WTC11 (cell line): ENCODE measurements around the gene LIMS2. TPM values are rescaled to one million over a fixed set of nuclear protein-coding genes. Genes with fewer than 3 reads are reported as not detected.

Source experiments
- ATAC-seq: fragments of 200-7000 bp; cut with Tn5 transposase; 2 replicates; pipeline ENCODE4 v1.10.0; 2021; ENCODE audit warnings: mild to moderate bottlenecking, moderate library complexity
- CTCF ChIA-PET: fragments of 300-600 bp; sonication (Branson Sonifier 250); formaldehyde crosslinking; loops from one replicate; lab custom pipeline; 2021; ENCODE audit warnings: antibody characterized with exemption; lab: Charles Lee
- POLR2A ChIA-PET: fragments of 350-600 bp; sonication (Branson Sonifier 250); formaldehyde crosslinking; loops from one replicate; lab custom pipeline; 2021; ENCODE audit warnings: antibody characterized with exemption; lab: Charles Lee
- DNase-seq: peaks from one replicate; pipeline ENCODE4 v3.0.0; 2021; ENCODE audit warnings: low spot score
- H3K27ac Mint-ChIP-seq: 2 replicates; pipeline ENCODE4 v1.8.0; 2021; ENCODE audit warnings: mixed read lengths
- H3K27me3 Mint-ChIP-seq: 2 replicates; pipeline ENCODE4 v1.8.0; 2021; ENCODE audit warnings: low read depth, mild to moderate bottlenecking, moderate library complexity, mixed read lengths
- H3K36me3 Mint-ChIP-seq: 2 replicates; pipeline ENCODE4 v1.8.0; 2021; ENCODE audit warnings: mixed read lengths
- H3K4me1 Mint-ChIP-seq: 2 replicates; pipeline ENCODE4 v1.8.0; 2022; ENCODE audit warnings: mixed read lengths
- H3K4me3 Mint-ChIP-seq: 2 replicates; pipeline ENCODE4 v1.8.0; 2021; ENCODE audit warnings: mild to moderate bottlenecking, moderate library complexity, mixed read lengths
- H3K9me3 Mint-ChIP-seq: 2 replicates; pipeline ENCODE4 v1.8.0; 2021; ENCODE audit warnings: mixed read lengths
- CREB1 ChIP-seq: sonication (generic); formaldehyde crosslinking; IDR thresholded peaks from 2 replicates; pipeline ENCODE4 v1.8.0; 2023; ENCODE audit warnings: mild to moderate bottlenecking, missing genetic modification reagents
- E2F4 ChIP-seq: sonication (generic); formaldehyde crosslinking; IDR thresholded peaks from 2 replicates; pipeline ENCODE4 v1.8.1; 2022; ENCODE audit warnings: low read depth, mild to moderate bottlenecking, moderate library complexity, missing genetic modification reagents, borderline replicate concordance
- GABPB1 ChIP-seq: sonication (generic); formaldehyde crosslinking; IDR thresholded peaks from 2 replicates; pipeline ENCODE4 v1.8.1; 2023; ENCODE audit warnings: mild to moderate bottlenecking, missing genetic modification reagents
- MYBL2 ChIP-seq: sonication (generic); formaldehyde crosslinking; IDR thresholded peaks from 2 replicates; pipeline ENCODE4 v1.8.1; 2023; ENCODE audit warnings: mild to moderate bottlenecking, moderate library complexity, missing genetic modification reagents
- NR1H2 ChIP-seq: sonication (generic); formaldehyde crosslinking; IDR thresholded peaks from 2 replicates; pipeline ENCODE4 v1.9.0; 2021; ENCODE audit warnings: mild to moderate bottlenecking, moderate library complexity, missing genetic modification reagents
- NR3C1 ChIP-seq: sonication (generic); formaldehyde crosslinking; conservative IDR thresholded peaks from 2 replicates; pipeline ENCODE4 v1.8.1; 2023; ENCODE audit warnings: low read depth, mild to moderate bottlenecking, missing genetic modification reagents
- PREB ChIP-seq: sonication (generic); formaldehyde crosslinking; IDR thresholded peaks from 2 replicates; pipeline ENCODE4 v1.8.1; 2022; ENCODE audit warnings: mild to moderate bottlenecking, missing genetic modification reagents, moderate library complexity, borderline replicate concordance
- PRRX2 ChIP-seq: fragments of 250-450 bp; sonication (Bioruptor Pico); IDR thresholded peaks from 2 replicates; pipeline ENCODE4 v1.8.0; 2021; ENCODE audit warnings: mild to moderate bottlenecking
- RORB ChIP-seq: fragments of 250-450 bp; sonication (Bioruptor Pico); IDR thresholded peaks from 2 replicates; pipeline ENCODE4 v1.9.0; 2021; ENCODE audit warnings: mild to moderate bottlenecking
- SMAD3 ChIP-seq: sonication (generic); formaldehyde crosslinking; IDR thresholded peaks from 2 replicates; pipeline ENCODE4 v1.8.0; 2022; ENCODE audit warnings: missing genetic modification reagents, mild to moderate bottlenecking, borderline replicate concordance
- TP53 ChIP-seq: sonication (generic); formaldehyde crosslinking; IDR thresholded peaks from 2 replicates; pipeline ENCODE4 v1.8.1; 2023; ENCODE audit warnings: mild to moderate bottlenecking, missing genetic modification reagents
- ZNF671 ChIP-seq: fragments of 250-450 bp; sonication (Bioruptor Pico); IDR thresholded peaks from 2 replicates; pipeline ENCODE4 v1.8.0; 2021; ENCODE audit warnings: mild to moderate bottlenecking
- total RNA-seq: library from RNA; stranded (reverse); gene quantifications from 3 replicates; pipeline ENCODE4 v1.2.3, GENCODE V29; 2021
- TF ChIP-seq, protein P1 (sequence below): sonication (generic); formaldehyde crosslinking; IDR thresholded peaks from 2 replicates; pipeline ENCODE4 v1.8.1; 2022; ENCODE audit warnings: missing genetic modification reagents, borderline replicate concordance
- TF ChIP-seq, protein P2 (sequence below): fragments of 250-450 bp; sonication (Bioruptor Pico); IDR thresholded peaks from 2 replicates; pipeline ENCODE4 v2.1.2; 2022; ENCODE audit warnings: mild to moderate bottlenecking, moderate library complexity
- TF ChIP-seq, protein P3 (sequence below): sonication (generic); formaldehyde crosslinking; IDR thresholded peaks from 2 replicates; pipeline ENCODE4 v1.8.1; 2023; ENCODE audit warnings: mild to moderate bottlenecking, moderate library complexity, missing genetic modification reagents
- TF ChIP-seq, protein P4 (sequence below): fragments of 200-600 bp; IDR thresholded peaks from 2 replicates; pipeline ENCODE4 v1.8.0; 2022; ENCODE audit warnings: antibody characterized with exemption
- TF ChIP-seq, protein P5 (sequence below): sonication (generic); formaldehyde crosslinking; conservative IDR thresholded peaks from 2 replicates; pipeline ENCODE4 v1.8.1; 2023; ENCODE audit warnings: mild to moderate bottlenecking, low read depth, missing genetic modification reagents, moderate library complexity
- TF ChIP-seq, protein P6 (sequence below): fragments of 250-450 bp; sonication (Bioruptor Pico); IDR thresholded peaks from 2 replicates; pipeline ENCODE4 v1.9.0; 2021; ENCODE audit warnings: mild to moderate bottlenecking

The LIMS2 gene
- total RNA-seq, 1 experiment from 2014 or later: 2.4 TPM

DNA sequence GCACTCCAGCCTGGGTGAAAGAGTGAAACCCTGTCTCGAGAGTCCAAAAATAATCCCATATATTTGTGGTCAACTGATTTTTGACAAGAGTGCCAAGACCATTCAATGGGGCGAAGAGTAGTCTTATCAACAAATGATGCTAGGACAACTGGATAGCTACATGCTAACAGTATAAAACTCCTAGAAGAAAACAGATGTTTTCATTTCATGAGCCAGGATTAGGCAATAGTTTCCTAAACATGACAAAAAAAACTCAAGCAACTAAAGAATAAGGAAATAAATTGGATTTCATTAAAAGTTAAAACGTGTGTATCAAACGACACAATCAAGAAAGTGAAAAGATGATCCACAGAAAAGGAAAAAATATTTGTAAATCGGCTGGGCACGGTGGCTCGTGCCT, 6.3 kb downstream of the LIMS2 start (continued):
- TF ChIP-seq E2F4 (CRISPR knock-in tag) (no peak), RORB (CRISPR knock-in tag) (no peak), MYBL2 (CRISPR knock-in tag) (no peak)
- TF ChIP-seq, protein P1, sequence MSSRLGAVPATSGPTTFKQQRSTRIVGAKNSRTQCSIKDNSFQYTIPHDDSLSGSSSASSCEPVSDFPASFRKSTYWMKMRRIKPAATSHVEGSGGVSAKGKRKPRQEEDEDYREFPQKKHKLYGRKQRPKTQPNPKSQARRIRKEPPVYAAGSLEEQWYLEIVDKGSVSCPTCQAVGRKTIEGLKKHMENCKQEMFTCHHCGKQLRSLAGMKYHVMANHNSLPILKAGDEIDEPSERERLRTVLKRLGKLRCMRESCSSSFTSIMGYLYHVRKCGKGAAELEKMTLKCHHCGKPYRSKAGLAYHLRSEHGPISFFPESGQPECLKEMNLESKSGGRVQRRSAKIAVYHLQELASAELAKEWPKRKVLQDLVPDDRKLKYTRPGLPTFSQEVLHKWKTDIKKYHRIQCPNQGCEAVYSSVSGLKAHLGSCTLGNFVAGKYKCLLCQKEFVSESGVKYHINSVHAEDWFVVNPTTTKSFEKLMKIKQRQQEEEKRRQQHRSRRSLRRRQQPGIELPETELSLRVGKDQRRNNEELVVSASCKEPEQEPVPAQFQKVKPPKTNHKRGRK (CRISPR knock-in tag): no peak

GRCh38 chr2:127665267-127665893, 9.9 kb downstream of the LIMS2 start:
- ChIA-PET POLR2A (no interaction called here), CTCF (interaction anchor here (1.1 to 4.1 kb wide), 2 partner anchors 12 to 74 kb away, joined by 3 to 19 read pairs; no protein-coding TSS in a partner anchor)
- Mint-ChIP-seq H3K4me1 (peaks cover 3% of the 10 kb centered on the region), H3K27me3 (peaks cover 35% of the 10 kb centered on the region), H3K27ac (no peak overlapping the region), H3K9me3 (peaks cover 3% of the 10 kb centered on the region), H3K36me3 (no peaks in the 10 kb centered on the region), H3K4me3 (peak overlapping the region; percentile 60; the same call in 1 of the 2 replicates)
- TF ChIP-seq TP53 (CRISPR knock-in tag) (no peak), NR3C1 (CRISPR knock-in tag) (no peak), ZNF671 (CRISPR knock-in tag) (no peak), GABPB1 (CRISPR knock-in tag) (no peak)
- TF ChIP-seq, protein P2, sequence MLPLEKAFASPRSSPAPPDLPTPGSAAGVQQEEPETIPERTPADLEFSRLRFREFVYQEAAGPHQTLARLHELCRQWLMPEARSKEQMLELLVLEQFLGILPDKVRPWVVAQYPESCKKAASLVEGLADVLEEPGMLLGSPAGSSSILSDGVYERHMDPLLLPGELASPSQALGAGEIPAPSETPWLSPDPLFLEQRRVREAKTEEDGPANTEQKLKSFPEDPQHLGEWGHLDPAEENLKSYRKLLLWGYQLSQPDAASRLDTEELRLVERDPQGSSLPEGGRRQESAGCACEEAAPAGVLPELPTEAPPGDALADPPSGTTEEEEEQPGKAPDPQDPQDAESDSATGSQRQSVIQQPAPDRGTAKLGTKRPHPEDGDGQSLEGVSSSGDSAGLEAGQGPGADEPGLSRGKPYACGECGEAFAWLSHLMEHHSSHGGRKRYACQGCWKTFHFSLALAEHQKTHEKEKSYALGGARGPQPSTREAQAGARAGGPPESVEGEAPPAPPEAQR (CRISPR knock-in tag): no peak
- TF ChIP-seq, protein P3, sequence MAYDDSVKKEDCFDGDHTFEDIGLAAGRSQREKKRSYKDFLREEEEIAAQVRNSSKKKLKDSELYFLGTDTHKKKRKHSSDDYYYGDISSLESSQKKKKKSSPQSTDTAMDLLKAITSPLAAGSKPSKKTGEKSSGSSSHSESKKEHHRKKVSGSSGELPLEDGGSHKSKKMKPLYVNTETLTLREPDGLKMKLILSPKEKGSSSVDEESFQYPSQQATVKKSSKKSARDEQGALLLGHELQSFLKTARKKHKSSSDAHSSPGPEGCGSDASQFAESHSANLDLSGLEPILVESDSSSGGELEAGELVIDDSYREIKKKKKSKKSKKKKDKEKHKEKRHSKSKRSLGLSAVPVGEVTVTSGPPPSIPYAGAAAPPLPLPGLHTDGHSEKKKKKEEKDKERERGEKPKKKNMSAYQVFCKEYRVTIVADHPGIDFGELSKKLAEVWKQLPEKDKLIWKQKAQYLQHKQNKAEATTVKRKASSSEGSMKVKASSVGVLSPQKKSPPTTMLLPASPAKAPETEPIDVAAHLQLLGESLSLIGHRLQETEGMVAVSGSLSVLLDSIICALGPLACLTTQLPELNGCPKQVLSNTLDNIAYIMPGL (CRISPR knock-in tag): no peak
- no peak for ATAC-seq
- no peak for DNase-seq

GRCh38 chr2:127664895-127665225, 10.5 kb downstream of the LIMS2 start:
- H3K4me3 Mint-ChIP-seq: peak overlapping the region; percentile 60
- no peak for DNase-seq
- H3K27me3 Mint-ChIP-seq: peaks cover 35% of the 10 kb centered on the region
- no peak for ATAC-seq
- POLR2A ChIA-PET: no interaction called here
- H3K36me3 Mint-ChIP-seq: no peaks in the 10 kb centered on the region
- CTCF ChIA-PET: interaction anchor here (1.1 to 4.1 kb wide), 5 partner anchors 9 to 74 kb away, joined by 3 to 19 read pairs (median 4); no protein-coding TSS in a partner anchor
- H3K27ac Mint-ChIP-seq: no peak overlapping the region
- H3K4me1 Mint-ChIP-seq: peaks cover 3% of the 10 kb centered on the region
- peaks cover 8% of the 10 kb centered on the region for H3K9me3 Mint-ChIP-seq
- no peak for TF ChIP-seq PRRX2 (CRISPR knock-in tag)
- TF ChIP-seq SMAD3 (CRISPR knock-in tag): no peak
- TF ChIP-seq, protein P4, sequence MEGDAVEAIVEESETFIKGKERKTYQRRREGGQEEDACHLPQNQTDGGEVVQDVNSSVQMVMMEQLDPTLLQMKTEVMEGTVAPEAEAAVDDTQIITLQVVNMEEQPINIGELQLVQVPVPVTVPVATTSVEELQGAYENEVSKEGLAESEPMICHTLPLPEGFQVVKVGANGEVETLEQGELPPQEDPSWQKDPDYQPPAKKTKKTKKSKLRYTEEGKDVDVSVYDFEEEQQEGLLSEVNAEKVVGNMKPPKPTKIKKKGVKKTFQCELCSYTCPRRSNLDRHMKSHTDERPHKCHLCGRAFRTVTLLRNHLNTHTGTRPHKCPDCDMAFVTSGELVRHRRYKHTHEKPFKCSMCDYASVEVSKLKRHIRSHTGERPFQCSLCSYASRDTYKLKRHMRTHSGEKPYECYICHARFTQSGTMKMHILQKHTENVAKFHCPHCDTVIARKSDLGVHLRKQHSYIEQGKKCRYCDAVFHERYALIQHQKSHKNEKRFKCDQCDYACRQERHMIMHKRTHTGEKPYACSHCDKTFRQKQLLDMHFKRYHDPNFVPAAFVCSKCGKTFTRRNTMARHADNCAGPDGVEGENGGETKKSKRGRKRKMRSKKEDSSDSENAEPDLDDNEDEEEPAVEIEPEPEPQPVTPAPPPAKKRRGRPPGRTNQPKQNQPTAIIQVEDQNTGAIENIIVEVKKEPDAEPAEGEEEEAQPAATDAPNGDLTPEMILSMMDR: no peak
- TF ChIP-seq, protein P5, sequence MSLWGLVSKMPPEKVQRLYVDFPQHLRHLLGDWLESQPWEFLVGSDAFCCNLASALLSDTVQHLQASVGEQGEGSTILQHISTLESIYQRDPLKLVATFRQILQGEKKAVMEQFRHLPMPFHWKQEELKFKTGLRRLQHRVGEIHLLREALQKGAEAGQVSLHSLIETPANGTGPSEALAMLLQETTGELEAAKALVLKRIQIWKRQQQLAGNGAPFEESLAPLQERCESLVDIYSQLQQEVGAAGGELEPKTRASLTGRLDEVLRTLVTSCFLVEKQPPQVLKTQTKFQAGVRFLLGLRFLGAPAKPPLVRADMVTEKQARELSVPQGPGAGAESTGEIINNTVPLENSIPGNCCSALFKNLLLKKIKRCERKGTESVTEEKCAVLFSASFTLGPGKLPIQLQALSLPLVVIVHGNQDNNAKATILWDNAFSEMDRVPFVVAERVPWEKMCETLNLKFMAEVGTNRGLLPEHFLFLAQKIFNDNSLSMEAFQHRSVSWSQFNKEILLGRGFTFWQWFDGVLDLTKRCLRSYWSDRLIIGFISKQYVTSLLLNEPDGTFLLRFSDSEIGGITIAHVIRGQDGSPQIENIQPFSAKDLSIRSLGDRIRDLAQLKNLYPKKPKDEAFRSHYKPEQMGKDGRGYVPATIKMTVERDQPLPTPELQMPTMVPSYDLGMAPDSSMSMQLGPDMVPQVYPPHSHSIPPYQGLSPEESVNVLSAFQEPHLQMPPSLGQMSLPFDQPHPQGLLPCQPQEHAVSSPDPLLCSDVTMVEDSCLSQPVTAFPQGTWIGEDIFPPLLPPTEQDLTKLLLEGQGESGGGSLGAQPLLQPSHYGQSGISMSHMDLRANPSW (CRISPR knock-in tag): no peak
- no peak for TF ChIP-seq CREB1 (CRISPR knock-in tag)
- TF ChIP-seq, protein P6, sequence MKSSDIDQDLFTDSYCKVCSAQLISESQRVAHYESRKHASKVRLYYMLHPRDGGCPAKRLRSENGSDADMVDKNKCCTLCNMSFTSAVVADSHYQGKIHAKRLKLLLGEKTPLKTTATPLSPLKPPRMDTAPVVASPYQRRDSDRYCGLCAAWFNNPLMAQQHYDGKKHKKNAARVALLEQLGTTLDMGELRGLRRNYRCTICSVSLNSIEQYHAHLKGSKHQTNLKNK (CRISPR knock-in tag): no peak
- TF ChIP-seq RORB (CRISPR knock-in tag): no peak
- TF ChIP-seq NR1H2 (CRISPR knock-in tag): no peak
- no peak for TF ChIP-seq PREB (CRISPR knock-in tag)
